Hematopoietic multipotent progenitor cell treated with erythropoietin and hydrocortisone succinate and interleukin-3 and kit ligand, for 6 days (in vitro differentiated cells): ENCODE data around the gene PCSK6.
"Not testable (repeated sequence)": the region's sequence is repeated elsewhere in the genome, so short reads cannot be mapped to it uniquely, and the experiment has no call there.

ENCODE experiments used
- DNase-seq: peaks from one replicate; pipeline ENCODE4 v3.0.0-alpha.2; 2015

The PCSK6 gene

GRCh38 chr15:101481917-101482525 is 7.5 kb downstream of the PCSK6 start:
- no peak for DNase-seq

GRCh38 chr15:101481381-101481705 is 8.2 kb downstream of the PCSK6 start:
- no peak for DNase-seq

GRCh38 chr15:101480613-101481380 is 8.7 kb downstream of the PCSK6 start:
- DNase-seq = no peak

GRCh38 chr15:101479851-101480612 is 9.5 kb downstream of the PCSK6 start:
- no peak for DNase-seq

- DNase-seq = no peak
Measured at GRCh38 chr15:101479342-101479845, 10.1 kb downstream of the PCSK6 start.

GRCh38 chr15:101478701-101479341 is 10.7 kb downstream of the PCSK6 start:
- DNase-seq = no peak

GRCh38 chr15:101477851-101478362 is 11.6 kb downstream of the PCSK6 start:
- DNase-seq = peak; percentile 61

GRCh38 chr15:101476756-101477155 is 12.8 kb downstream of the PCSK6 start:
- no peak for DNase-seq

GRCh38 chr15:101474983-101475382 is 14.5 kb downstream of the PCSK6 start:
- DNase-seq = no peak

GRCh38 chr15:101474233-101474632 is 15.3 kb downstream of the PCSK6 start:
- DNase-seq = no peak

GRCh38 chr15:101472033-101472432 is 17.5 kb downstream of the PCSK6 start:
- DNase-seq = no peak

- no peak for DNase-seq
Measured at GRCh38 chr15:101470548-101471239, 18.8 kb downstream of the PCSK6 start.

- no peak for DNase-seq
Measured at GRCh38 chr15:101469520-101470288, 19.8 kb downstream of the PCSK6 start.

- DNase-seq = no peak
Measured at GRCh38 chr15:101466188-101466587, 23.3 kb downstream of the PCSK6 start.

- DNase-seq = no peak
Measured at GRCh38 chr15:101464999-101465669, 24.4 kb downstream of the PCSK6 start.

- DNase-seq = no peak
Measured at GRCh38 chr15:101464256-101464998, 25.1 kb downstream of the PCSK6 start.

- DNase-seq = not testable (repeated sequence)
Measured at GRCh38 chr15:101463696-101464095, 25.8 kb downstream of the PCSK6 start.

GRCh38 chr15:101463270-101463669 is 26.2 kb downstream of the PCSK6 start:
- DNase-seq = no peak

GRCh38 chr15:101461097-101461496 is 28.4 kb downstream of the PCSK6 start:
- DNase-seq = peak; percentile 27
